Activated T-cell treated with anti-CD3 and anti-CD28 coated beads, Interleukin-2, amount 50 U/mL, for 48 hours (primary cell): ENCODE results near the gene RFNG.

ENCODE experiments used
- DNase-seq, 2 experiments: peaks; one replicate each; pipeline ENCODE4 v3.0.0-alpha.2; 2020

Gene RFNG

GRCh38 chr17:82051776-82052637 is at the start of gene RFNG, which contains the start of gene GPS1:
TSS of gene RFNG (minus strand) at chr17:82051811. CDS start at chr17:82051766, 45 bp downstream.
TSS of gene GPS1 (plus strand) at chr17:82051898. CDS start at chr17:82051932, 34 bp downstream.
- peak; percentile 89 to 90 for DNase-seq

GRCh38 chr17:82101301-82101715 is 49.7 kb upstream of the RFNG start:
- DNase-seq: no peak

DNA sequence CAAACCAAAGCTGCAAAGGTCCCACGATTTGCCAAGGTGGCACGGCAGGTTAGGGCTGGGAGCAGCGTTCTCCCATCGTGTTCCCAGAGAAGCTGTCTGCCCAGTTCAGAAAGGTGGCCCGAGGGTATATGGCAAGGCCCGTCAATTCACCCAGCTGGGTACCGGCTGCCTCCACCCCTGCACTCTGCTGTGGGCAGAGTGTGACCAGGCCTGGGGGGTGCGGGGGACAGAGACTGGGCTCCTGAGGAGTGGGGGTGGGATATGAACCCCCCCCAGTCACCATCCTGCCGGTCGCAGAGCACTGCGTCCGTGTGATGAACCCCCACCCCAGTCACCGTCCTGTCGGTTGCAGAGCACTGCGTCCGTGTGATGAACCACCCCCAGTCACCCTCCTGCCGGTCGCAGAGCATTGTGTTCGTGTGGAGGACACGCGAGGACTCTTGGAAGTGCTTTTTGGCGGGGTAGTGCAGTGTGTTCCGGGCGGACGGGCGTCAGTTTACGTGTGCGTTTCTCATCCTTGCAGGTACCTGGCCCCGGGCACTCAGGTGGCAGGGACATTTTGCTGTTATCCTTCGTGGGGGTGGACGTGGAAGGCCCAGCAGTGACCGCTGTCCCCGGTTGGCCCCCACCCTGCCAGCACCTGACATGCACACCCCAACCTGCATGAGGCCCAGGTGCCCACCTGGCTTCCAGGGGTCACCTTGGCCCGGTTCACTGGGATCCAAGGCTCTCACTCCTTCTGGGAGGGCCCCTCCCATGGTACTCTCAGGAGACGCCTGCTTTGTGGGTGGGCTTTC is 49.1 kb upstream of the RFNG start:
- no peak for DNase-seq

- DNase-seq: peak; percentile 61 to 62
These were observed 47.5 kb upstream of the RFNG start for GRCh38 chr17:82098939-82099763.

GRCh38 chr17:82098169-82098938 is 46.7 kb upstream of the RFNG start, which contains the start of gene FASN:
TSS of gene FASN (minus strand) at chr17:82098236. CDS start at chr17:82096445, 1,791 bp downstream.
- DNase-seq: peak; percentile 95 to 97

GRCh38 chr17:82097919-82098168 is 46.2 kb upstream of the RFNG start:
- DNase-seq: no peak

GRCh38 chr17:82097184-82097918 is 45.7 kb upstream of the RFNG start:
- peak in 1 of 2 experiments; percentile 52 for DNase-seq

- no peak for DNase-seq
These were observed 45.1 kb upstream of the RFNG start for GRCh38 chr17:82096709-82097183.

- no peak for DNase-seq
These were observed 44.4 kb upstream of the RFNG start for GRCh38 chr17:82095777-82096708.

GRCh38 chr17:82094931-82095776 is 43.5 kb upstream of the RFNG start:
- no peak for DNase-seq

- no peak for DNase-seq
These were observed 41.6 kb upstream of the RFNG start for GRCh38 chr17:82092995-82093751.

DNA sequence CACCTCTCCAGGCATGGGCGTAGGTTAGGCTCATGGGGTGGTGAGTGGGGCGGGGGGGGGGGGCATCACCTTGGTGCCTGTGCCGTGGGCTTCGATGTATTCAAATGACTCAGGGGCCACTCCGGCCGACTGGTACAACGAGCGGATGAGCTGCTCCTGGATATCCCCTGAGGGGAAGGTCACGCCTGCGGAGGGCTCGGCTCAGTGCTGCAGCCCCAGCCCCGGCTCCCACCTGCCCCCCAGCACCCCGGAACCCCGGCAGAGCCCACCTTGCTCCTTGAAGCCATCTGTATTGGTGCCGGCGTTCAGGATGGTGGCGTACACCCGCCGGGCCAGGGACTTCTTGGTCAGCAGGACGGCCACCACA is 41.0 kb upstream of the RFNG start:
- no peak for DNase-seq

- no peak for DNase-seq
These were observed 40.5 kb upstream of the RFNG start for GRCh38 chr17:82092094-82092586.

- DNase-seq: no peak
These were observed 39.9 kb upstream of the RFNG start for GRCh38 chr17:82091264-82092066.

- DNase-seq: no peak
These were observed 39.1 kb upstream of the RFNG start for GRCh38 chr17:82090549-82091263.

GRCh38 chr17:82089723-82090548 is 38.3 kb upstream of the RFNG start:
- DNase-seq: no peak
